Hepatocyte (in vitro differentiated cells): ENCODE measurements around the gene DGCR2.
"Not testable (repeated sequence)": the region's sequence is repeated elsewhere in the genome, so short reads cannot be mapped to it uniquely, and the experiment has no call there.

Source experiments
- EZH2 ChIP-seq: fragments of 200-600 bp; sonication (generic); IDR thresholded peaks from 2 replicates; pipeline ENCODE4 v1.6.1; 2016; ENCODE audit warnings: antibody characterized with exemption, mild to moderate bottlenecking, borderline replicate concordance
- EZH2phosphoT487 ChIP-seq: fragments of 200-600 bp; sonication (generic); IDR thresholded peaks from one replicate; pipeline ENCODE4 v1.6.1; 2018; ENCODE audit warnings: antibody characterized with exemption, mild to moderate bottlenecking, low read depth, moderate library complexity; ENCODE audit not compliant: unreplicated experiment, severe bottlenecking
- TF ChIP-seq, protein P1 (sequence below): fragments of 200-600 bp; sonication (generic); IDR thresholded peaks from 2 replicates; pipeline ENCODE4 v1.5.1; 2016; ENCODE audit warnings: antibody characterized with exemption, mild to moderate bottlenecking; ENCODE audit not compliant: poor library complexity

DNA sequence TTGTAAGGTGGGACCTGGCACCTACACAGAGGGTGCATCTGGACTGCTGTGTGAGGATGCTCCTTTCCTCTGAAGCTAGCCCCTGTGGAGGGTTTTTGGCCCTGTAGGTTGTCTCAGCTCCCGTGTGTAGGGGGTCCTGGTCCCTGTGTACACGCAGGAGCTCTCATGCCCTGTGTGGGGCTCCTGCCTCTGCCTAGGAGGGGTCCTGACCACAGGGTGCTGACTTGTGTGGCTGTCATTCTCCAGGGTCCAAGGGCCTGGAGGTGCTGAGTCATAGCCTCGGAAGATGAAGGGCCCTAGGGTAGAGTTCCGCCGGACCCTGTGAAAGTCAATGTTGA is 88.7 kb downstream of the DGCR2 start:
- TF ChIP-seq, protein P1, sequence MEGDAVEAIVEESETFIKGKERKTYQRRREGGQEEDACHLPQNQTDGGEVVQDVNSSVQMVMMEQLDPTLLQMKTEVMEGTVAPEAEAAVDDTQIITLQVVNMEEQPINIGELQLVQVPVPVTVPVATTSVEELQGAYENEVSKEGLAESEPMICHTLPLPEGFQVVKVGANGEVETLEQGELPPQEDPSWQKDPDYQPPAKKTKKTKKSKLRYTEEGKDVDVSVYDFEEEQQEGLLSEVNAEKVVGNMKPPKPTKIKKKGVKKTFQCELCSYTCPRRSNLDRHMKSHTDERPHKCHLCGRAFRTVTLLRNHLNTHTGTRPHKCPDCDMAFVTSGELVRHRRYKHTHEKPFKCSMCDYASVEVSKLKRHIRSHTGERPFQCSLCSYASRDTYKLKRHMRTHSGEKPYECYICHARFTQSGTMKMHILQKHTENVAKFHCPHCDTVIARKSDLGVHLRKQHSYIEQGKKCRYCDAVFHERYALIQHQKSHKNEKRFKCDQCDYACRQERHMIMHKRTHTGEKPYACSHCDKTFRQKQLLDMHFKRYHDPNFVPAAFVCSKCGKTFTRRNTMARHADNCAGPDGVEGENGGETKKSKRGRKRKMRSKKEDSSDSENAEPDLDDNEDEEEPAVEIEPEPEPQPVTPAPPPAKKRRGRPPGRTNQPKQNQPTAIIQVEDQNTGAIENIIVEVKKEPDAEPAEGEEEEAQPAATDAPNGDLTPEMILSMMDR, result not testable (repeated sequence)
- TF ChIP-seq EZH2phosphoT487, EZH2: not testable (repeated sequence)
